ENCODE results near the gene NKAIN1.
"Not testable (repeated sequence)": the region's sequence is repeated elsewhere in the genome, so short reads cannot be mapped to it uniquely, and the experiment has no call there.

The NKAIN1 gene

GRCh38 chr1:31153423-31153822, 86.3 kb downstream of the NKAIN1 start:
- TF ChIP-seq JUND (IDR thresholded peaks at IDR 0.05; ENCODE audit: low read depth), result no peak
- DNase-seq (ENCODE audit: low read depth in 1 of 2, low spot score in 1 of 2), result no peak
- in situ Hi-C loops (cut with HindIII; ENCODE audit: low pct_unique_long_range_greater_than_20kb, low sequenced_read_pairs), result no loop called here

DNA sequence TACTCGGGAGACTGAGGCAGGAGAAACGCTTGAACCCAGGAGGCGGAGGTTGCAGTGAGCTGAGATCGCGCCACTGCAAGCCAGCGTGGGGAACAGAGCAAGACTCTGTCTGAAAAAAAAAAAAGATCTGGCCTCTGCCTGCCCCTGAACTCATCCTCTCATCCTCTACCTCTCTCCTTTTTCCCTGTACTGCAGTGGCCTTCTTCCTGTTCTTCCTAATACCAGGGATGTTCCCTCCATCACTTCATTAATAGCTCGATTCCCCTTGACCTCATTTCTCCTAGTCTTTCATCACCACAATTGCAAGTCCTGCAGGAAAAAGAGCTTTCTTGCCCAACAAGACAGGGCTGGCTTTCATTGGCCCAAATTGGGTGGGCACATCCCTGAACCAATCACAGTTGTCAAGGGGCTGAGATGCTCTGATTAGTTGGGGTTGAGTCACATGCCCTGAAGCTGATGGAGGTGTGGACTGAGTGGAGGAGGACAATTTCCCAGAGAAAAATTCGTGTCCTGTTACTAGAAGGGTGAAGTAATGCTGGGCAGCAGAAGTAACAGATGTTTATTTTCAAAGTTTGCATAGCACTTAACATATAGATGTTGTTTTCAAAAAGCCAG, 87.4 kb downstream of the NKAIN1 start:
- in situ Hi-C loops (cut with HindIII; ENCODE audit: low pct_unique_long_range_greater_than_20kb, low sequenced_read_pairs), result no loop called here
- no peak for TF ChIP-seq JUND (IDR thresholded peaks at IDR 0.05; ENCODE audit: low read depth)
- DNase-seq (ENCODE audit: low read depth in 1 of 2, low spot score in 1 of 2), result peak in 1 of 2 experiments; percentile 66

- in situ Hi-C loops (cut with HindIII; ENCODE audit: low pct_unique_long_range_greater_than_20kb, low sequenced_read_pairs), result no loop called here
- DNase-seq (ENCODE audit: low read depth in 1 of 2, low spot score in 1 of 2), result no peak
- no peak for TF ChIP-seq JUND (IDR thresholded peaks at IDR 0.05; ENCODE audit: low read depth)
Measured at GRCh38 chr1:31151402-31151801, 88.3 kb downstream of the NKAIN1 start.

DNA sequence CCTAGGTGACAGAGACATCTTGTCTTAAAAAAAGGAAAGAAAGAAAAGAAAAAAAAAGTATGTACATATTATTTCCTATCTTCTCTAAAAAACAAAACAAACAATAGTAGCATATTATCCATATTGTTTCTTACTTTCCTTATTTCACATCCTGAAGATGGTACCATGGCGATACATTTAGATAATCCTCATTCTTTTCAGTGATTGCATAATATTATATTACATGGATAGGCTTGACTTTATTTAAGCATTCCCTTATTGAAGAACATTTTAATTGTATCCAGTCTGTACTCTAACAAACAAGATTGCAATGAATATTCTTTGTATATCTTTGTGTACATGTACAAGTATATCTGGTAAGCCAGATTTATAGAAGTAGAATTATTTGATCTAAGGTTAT, 91.3 kb downstream of the NKAIN1 start:
- no peak for DNase-seq (ENCODE audit: low read depth in 1 of 2, low spot score in 1 of 2)
- no peak for TF ChIP-seq JUND (IDR thresholded peaks at IDR 0.05; ENCODE audit: low read depth)
- in situ Hi-C loops (cut with HindIII; ENCODE audit: low pct_unique_long_range_greater_than_20kb, low sequenced_read_pairs), result no loop called here

DNA sequence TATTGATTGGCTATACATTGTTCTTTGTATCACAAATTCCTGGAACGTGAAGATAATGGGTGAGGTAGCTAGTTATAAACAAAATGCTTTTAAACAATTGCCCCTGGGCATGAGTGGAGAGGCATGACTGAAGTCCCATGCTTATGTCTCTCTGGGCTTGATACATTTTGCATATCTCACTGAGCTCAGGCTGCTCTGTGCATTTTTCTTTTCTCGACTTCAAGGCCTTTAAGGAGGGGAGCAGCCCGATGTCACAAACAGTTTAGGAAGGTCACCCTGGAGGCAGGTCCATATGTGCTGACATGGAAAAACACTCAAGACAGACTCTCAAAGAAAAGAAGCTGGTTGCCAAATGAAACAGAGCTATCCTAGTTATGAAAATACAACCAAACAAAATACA, 94.0 kb downstream of the NKAIN1 start:
- TF ChIP-seq JUND (IDR thresholded peaks at IDR 0.05; ENCODE audit: low read depth), result no peak
- DNase-seq (ENCODE audit: low read depth in 1 of 2, low spot score in 1 of 2), result no peak
- in situ Hi-C loops (cut with HindIII; ENCODE audit: low pct_unique_long_range_greater_than_20kb, low sequenced_read_pairs), result no loop called here

DNA sequence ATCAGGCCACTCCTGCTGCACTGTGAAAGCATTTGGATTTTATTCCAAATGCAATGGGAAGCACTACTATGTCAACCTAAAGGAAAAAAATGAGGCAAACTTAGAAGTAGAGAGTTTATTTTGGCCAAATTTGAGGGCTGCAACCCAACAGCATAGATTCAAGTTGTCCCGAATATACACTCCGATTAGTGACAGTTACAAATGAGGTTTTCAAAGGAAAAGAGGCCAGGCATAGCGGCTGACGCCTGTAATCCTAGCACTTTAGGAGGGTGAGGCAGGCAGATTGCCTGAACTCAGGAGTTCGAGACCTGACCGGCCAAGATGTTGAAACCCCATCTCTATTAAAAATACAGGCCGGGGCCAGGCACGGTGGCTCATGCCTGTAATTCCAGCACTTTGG, 95.2 kb downstream of the NKAIN1 start:
- DNase-seq (ENCODE audit: low read depth in 1 of 2, low spot score in 1 of 2), result no peak
- in situ Hi-C loops (cut with HindIII; ENCODE audit: low pct_unique_long_range_greater_than_20kb, low sequenced_read_pairs), result no loop called here
- TF ChIP-seq JUND (IDR thresholded peaks at IDR 0.05; ENCODE audit: low read depth), result no peak

DNA sequence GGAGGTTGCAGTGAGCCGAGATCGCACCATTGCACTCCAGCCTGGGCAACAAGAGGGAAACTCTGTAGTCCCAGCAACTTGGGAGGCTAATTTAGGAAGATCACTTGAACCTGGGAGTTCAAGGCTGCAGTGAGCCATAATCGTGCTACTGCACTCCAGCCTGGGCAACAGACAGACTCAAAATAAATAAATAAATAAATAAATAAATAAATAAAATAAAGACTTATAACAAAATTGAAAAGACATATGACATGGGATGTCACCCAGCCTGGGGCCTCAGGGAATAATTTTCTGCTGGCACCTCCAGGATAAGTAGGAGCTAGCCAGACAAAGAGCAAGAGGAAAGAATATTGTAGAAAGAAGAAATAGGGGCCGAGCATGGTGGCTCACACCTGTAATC, 96.2 kb downstream of the NKAIN1 start:
- in situ Hi-C loops (cut with HindIII; ENCODE audit: low pct_unique_long_range_greater_than_20kb, low sequenced_read_pairs), result no loop called here
- no peak for TF ChIP-seq JUND (IDR thresholded peaks at IDR 0.05; ENCODE audit: low read depth)
- DNase-seq (ENCODE audit: low read depth in 1 of 2, low spot score in 1 of 2), result no peak

GRCh38 chr1:31142406-31142805, 97.3 kb downstream of the NKAIN1 start:
- DNase-seq (ENCODE audit: low read depth in 1 of 2, low spot score in 1 of 2), result no peak
- in situ Hi-C loops (cut with HindIII; ENCODE audit: low pct_unique_long_range_greater_than_20kb, low sequenced_read_pairs), result no loop called here
- TF ChIP-seq JUND (IDR thresholded peaks at IDR 0.05; ENCODE audit: low read depth), result no peak

DNA sequence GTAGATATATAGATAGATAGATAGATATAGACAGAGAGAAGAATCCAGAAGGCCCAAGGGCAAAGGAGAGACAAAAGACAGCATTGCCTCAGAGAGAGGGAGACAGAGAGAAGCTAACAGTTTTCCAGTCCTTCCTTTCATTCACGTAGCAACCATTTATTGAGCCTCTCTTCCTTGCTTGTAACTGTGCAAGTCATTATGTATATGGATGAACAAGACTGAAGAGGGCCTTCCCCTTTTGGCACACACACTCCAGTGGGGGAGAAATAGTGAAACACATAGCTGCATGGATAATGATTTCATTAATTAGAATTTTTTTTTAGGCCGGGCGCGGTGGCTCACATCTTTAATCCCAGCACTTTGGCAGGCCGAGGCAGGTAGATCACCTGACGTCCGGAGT, 99.4 kb downstream of the NKAIN1 start:
- in situ Hi-C loops (cut with HindIII; ENCODE audit: low pct_unique_long_range_greater_than_20kb, low sequenced_read_pairs), result no loop called here
- no peak for DNase-seq (ENCODE audit: low read depth in 1 of 2, low spot score in 1 of 2)
- TF ChIP-seq JUND (IDR thresholded peaks at IDR 0.05; ENCODE audit: low read depth), result no peak

GRCh38 chr1:31138797-31139521, 100.7 kb downstream of the NKAIN1 start:
- in situ Hi-C loops (cut with HindIII; ENCODE audit: low pct_unique_long_range_greater_than_20kb, low sequenced_read_pairs); DNase-seq (ENCODE audit: low read depth in 1 of 2, low spot score in 1 of 2): not testable (repeated sequence)

DNA sequence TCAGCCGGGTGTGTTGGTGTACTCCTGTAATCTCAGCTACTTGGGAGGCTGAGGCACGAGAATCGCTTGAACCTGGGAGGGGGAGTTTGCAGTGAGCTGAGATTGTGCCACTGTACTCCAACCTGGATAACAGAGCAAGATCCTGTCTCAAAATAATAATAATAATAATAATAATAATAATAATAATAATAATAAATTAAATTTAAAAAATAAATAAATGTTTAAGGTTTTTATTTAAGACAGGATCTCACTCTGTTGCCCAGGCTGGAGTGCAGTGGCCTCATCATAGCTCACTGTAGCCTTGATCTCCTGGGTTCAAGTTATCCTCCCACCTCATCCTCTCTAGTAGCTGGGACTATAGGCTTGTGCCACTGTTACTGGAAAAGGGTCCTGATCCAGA, 101.8 kb downstream of the NKAIN1 start:
- in situ Hi-C loops (cut with HindIII; ENCODE audit: low pct_unique_long_range_greater_than_20kb, low sequenced_read_pairs); DNase-seq (ENCODE audit: low read depth in 1 of 2, low spot score in 1 of 2): not testable (repeated sequence)

DNA sequence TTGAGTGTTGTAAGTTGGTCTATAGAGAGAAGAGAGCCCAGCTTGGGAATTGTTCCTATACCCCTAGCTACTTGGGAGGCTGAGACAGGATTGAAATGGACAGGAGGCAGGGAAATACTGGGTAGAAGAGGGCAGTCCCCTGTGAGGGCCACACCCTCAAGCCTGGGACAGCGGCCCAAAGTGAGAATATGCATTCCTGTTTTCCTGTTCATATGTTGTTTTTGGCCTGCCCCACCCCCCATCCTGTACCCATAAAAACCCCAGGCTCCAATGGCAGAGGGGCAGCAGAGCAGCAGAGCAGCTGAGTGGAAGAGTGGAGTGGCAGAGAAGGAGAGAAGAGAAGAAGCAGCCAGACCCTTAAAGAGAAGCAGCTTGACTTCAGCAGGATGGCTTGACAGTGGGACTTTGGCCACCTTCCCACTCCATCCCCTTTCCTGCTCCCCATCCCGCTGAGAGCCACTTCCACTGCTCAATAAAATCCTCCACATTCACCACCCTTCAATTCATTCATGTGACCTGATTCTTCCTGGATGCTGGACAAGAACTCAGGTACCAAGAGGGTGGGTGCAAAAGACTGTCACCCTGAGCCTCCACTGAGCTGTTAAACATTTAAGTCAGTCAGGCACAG, 103.6 kb downstream of the NKAIN1 start:
- in situ Hi-C loops (cut with HindIII; ENCODE audit: low pct_unique_long_range_greater_than_20kb, low sequenced_read_pairs), result no loop called here

DNA sequence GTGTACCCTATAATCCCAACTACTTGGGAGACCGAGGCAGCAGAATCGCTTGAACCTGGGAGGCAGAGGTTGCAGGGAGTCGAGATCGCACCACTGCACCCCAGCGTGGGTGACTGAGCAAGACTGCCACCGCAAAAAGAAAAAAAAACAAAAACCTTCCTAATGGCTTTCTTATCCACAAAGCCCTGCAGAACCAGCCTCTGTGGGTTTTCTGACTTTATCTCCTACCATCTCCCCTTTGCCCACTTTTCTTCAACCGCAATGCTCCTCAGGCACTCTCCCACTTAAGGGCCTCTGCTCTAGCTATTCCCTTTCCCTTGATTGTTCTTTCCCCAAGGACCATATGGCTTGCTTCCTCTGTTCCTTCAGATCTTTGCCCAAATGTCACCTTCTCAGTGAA, 106.3 kb downstream of the NKAIN1 start:
- DNase-seq (ENCODE audit: low read depth in 1 of 2, low spot score in 1 of 2), result no peak
- in situ Hi-C loops (cut with HindIII; ENCODE audit: low pct_unique_long_range_greater_than_20kb, low sequenced_read_pairs), result no loop called here
- TF ChIP-seq JUND (IDR thresholded peaks at IDR 0.05; ENCODE audit: low read depth), result no peak

More for the DNA sequence above, 103.6 kb downstream of the NKAIN1 start:
- no peak for DNase-seq (ENCODE audit: low read depth in 1 of 2, low spot score in 1 of 2)
- no peak for TF ChIP-seq JUND (IDR thresholded peaks at IDR 0.05; ENCODE audit: low read depth)
